GM21529 (cell line): ENCODE results near the gene SLC8A1.

ENCODE experiments used
- ATAC-seq: cut with Tn5 transposase; IDR thresholded peaks from one replicate; pipeline ENCODE4 v1.9.1; 2021; ENCODE audit not compliant: unreplicated experiment

The SLC8A1 gene

DNA sequence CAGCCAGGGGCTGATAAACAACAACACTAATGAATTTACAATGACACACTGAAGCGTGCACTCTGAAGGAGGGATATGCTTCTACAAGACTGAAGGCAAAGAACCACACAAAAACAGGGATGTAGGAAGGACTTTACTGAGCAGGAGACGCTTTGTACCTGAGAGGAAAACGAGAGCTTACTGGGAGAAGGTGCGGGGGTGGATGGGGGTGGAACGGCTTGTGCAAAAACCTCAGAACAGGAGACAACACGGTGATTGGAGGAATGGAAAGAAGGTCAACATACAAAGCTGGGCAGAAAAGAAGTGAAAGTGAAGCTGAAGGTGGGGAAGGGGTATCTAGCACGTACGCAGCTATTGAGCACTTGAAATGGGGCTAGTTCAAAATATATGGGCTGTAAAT, 93.1 kb downstream of the SLC8A1 start:
- ATAC-seq: no peak

GRCh38 chr2:40357667-40358066, 94.2 kb downstream of the SLC8A1 start:
- ATAC-seq: no peak

- ATAC-seq: no peak
Measured at GRCh38 chr2:40355451-40355850, 96.4 kb downstream of the SLC8A1 start.

- no peak for ATAC-seq
Measured at GRCh38 chr2:40353231-40353630, 98.7 kb downstream of the SLC8A1 start.

- no peak for ATAC-seq
Measured at GRCh38 chr2:40352703-40353099, 99.2 kb downstream of the SLC8A1 start.

DNA sequence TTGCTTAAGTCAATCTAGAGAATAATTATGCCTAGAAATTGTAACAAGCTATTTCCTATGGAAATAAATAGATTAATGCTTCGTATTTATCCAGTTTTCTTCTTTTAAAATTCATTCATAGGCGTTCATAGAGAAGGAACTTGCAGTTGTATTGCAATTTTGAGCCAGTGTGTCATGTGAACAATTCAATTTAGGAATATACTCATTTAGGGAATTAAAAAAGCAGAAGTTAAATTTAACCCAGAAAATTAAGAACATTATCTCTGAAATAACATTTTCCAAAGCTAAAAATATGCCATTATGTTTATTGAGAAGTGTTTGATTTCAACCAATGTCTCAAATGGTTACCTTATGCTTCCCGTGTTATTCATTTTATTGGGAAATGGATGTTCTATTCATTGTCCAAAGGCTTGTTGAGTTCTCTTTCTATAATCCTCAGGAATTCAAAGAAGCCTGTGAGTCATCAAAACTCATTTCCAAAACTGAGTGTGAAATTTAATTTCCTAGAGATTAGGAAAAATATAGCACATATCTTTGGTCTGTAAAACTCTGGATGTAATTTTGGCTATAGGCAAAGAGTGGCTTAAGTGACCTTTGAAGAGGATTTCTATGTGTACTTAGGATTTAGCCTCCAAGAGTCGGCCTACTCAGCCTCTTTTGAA, 99.7 kb downstream of the SLC8A1 start:
- ATAC-seq: no peak

DNA sequence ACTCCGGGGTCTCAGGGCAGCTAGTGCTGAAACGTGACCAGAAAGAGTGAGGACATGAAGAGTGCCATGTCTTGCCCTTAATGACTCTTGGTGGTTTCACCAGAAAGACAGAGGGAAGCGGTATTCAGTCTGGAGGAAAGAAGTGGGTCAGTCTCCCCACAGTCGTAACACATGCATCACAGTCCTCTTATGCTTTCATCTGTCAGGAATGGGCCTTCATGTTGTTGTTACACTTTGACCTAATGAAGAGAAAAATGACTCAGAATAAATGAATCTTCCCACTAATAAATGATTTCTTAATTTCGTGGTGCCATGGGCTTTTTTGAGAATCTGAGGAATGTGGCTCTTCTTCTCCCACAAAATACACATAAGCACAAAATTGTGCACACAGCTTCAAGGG, 103.2 kb downstream of the SLC8A1 start:
- no peak for ATAC-seq

DNA sequence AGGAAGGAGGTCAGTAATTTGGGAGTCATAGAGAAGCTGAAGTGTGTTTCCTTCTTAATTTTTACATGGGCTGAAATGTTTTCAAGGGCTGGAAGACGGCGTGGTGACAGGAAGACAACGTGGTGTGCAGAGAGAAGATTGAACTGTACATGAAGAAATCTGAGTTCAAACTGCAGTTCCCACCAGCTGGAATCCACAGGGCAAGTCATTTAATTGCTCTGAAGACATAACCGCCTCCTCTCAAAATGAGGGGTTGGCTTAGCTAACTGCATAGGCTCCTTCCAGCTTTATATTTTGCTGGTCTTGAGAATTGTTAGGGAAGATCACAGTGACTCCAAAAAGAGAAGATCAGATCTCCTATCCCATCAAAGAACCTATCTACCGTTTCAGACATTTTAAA, 103.9 kb downstream of the SLC8A1 start:
- ATAC-seq: no peak

- ATAC-seq: peak; percentile 77
Measured at GRCh38 chr2:40346535-40347354, 105.1 kb downstream of the SLC8A1 start.

- ATAC-seq: no peak
Measured at GRCh38 chr2:40344364-40344763, 107.5 kb downstream of the SLC8A1 start.

DNA sequence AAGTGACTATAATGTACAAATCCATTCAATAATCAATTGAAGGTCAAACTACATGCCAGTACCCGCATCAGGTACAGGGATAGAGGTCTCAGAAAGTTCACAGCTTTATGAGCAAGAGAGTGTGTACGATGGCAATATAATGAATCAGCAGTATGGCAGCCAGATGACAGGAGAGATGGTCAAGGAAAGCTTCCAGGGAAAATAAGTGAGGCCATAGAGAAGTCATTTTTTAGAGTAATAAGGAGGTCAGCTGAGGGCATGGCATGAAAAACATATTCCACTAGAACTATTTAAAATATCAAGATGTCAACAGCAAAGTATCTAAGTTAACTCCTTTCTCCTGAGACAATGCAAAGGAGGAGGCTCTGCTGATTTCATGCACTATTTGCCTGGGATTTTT, 108.0 kb downstream of the SLC8A1 start:
- no peak for ATAC-seq

DNA sequence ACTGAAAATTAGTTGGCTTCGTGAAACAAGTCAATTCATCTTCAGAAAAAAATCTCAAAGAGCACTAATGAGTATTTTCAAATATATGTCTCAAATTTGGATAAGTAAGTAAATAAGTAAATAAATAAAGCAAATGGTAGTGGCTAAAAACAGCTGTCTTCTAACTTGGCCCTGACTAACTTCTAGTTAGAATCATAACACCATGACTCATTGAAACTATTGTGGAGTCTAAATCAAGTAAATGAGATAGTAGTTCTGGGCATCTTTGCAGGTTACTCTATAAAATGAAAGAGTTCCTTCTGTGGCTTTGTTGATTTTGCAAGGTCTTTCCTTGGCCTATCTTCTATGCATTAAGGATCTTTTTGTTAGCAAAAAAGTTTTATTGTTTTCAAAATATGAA, 110.7 kb downstream of the SLC8A1 start:
- no peak for ATAC-seq

DNA sequence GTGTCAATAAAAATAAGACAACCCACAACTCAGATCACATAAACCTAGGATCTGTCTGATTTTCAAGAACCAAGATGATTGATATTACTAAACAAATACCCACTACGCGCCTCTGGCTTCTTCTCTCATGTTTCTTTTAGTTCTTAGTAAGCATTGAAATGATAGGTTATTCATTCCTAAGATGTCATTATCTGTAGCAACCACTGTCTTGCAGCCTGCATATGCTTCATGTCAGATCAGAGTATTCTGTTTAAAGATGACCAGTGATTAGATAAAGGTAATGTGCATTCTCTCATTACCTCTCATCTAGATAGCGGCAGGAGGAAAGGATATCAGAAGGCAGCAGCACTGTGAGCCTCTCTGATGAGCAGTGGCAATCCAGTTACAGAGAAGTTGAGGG, 112.9 kb downstream of the SLC8A1 start:
- ATAC-seq: no peak

DNA sequence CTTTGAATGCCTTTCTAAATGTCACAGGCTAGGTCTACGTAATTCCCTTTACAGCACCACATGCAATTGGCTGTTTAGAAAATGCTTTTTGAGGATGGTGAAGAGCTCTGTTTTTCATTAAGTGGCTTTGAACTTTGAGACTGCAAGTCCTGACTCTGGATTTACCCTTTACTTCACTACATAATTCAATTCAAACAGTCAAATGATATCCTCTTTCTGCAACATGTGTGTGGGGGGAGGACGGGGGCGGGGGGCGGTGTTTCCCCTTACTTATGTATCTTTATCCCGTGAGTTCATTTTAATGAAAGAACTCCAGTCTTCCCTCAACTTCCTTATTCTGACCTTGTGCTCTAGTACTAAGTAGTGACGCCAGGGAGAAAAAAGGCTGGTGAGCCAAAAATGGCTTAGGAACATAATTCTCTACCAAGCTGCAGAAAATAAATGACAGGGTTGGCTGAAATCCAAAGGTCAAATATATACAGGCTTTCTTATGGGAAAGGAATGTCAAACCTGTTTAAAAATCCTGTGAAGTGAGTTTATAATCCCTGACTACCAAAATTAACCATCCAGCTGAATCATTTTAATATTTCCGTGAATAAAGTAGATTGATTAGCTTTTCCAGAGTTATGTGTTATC, 119.6 kb downstream of the SLC8A1 start:
- ATAC-seq: no peak

- ATAC-seq: no peak
Measured at GRCh38 chr2:40330096-40330495, 121.8 kb downstream of the SLC8A1 start.

DNA sequence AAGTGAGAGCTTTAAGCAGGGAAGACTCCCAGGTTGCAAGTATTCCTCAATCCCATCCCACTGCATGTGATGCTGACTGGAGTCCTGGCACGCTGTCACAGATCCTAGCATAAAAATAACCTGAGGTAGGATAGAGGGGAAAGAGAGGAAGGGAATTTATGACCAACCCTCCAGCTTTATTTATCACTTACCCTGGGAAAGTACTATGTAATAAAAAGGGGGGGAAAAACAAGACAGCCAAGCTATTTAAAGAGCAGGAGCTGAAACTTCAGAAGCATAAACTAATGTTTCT, 122.2 kb downstream of the SLC8A1 start:
- ATAC-seq: no peak

GRCh38 chr2:40325116-40325515, 126.8 kb downstream of the SLC8A1 start:
- no peak for ATAC-seq

DNA sequence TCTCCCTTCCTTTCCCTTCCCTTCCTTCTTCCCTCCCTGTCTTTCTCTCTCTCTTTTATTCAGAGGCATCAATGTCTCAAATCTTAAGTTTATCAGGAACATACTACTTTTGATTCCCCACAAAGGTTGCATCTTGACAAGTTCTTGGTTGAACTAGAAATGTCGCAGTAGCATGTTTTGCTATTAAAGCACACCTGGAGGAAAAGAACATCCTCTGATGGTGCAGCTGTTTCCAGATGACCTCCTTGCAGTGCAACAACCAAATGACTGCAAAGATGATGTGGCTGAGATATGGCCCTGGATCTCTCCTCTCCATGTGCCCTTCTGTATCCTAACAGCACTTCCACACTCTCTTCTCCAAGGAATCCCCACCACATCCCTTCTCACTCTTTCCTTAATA, 127.2 kb downstream of the SLC8A1 start:
- no peak for ATAC-seq

DNA sequence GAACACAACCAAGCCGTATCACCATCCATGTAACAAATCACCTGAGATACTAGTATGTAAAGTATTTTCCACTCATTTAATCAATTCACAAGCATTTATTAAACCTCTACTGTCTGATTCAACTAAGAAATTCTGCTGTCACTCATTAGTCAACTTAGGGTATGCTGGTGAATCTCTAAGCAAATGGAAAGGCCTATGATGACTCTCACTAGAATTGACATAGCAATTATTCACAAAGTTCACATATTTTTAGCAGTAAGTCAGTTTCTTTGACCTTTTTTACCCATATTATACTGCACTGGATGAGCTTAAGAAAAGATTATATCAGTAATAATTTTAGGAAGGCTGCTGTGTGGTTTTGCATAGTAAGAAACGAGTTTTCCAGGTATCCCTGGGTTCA, 130.1 kb downstream of the SLC8A1 start:
- no peak for ATAC-seq

- no peak for ATAC-seq
Measured at GRCh38 chr2:40321016-40321623, 130.8 kb downstream of the SLC8A1 start.

- no peak for ATAC-seq
Measured at GRCh38 chr2:40318921-40319320, 133.0 kb downstream of the SLC8A1 start.

DNA sequence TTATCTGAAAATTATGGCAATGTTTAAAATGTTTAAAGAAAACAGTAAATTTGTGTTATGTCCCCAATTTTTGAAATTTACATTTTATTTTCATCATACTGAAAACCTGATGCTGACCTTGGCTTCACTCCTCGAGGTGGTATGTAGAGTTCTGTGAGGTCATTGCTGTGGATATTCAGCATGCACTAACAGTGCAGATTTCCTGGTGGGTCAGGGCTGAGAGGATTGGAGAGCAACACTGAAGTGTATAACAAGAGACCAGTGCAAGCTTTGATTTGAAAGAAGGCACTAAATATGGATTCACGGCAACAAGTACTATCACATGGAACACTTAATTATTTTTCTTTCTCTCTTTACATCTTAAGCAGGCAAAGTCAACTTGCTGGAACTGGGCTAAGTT, 134.1 kb downstream of the SLC8A1 start:
- ATAC-seq: no peak
